GM12801 (cell line): ENCODE measurements around the gene KRTAP5-1.

Experiments used
- TF ChIP-seq, protein P1 (sequence below): IDR thresholded peaks from one replicate; pipeline ENCODE4 v1.5.1; 2011; ENCODE audit warnings: control low read depth; ENCODE audit not compliant: insufficient read length; ENCODE audit errors: extremely low read depth

The KRTAP5-1 gene

DNA sequence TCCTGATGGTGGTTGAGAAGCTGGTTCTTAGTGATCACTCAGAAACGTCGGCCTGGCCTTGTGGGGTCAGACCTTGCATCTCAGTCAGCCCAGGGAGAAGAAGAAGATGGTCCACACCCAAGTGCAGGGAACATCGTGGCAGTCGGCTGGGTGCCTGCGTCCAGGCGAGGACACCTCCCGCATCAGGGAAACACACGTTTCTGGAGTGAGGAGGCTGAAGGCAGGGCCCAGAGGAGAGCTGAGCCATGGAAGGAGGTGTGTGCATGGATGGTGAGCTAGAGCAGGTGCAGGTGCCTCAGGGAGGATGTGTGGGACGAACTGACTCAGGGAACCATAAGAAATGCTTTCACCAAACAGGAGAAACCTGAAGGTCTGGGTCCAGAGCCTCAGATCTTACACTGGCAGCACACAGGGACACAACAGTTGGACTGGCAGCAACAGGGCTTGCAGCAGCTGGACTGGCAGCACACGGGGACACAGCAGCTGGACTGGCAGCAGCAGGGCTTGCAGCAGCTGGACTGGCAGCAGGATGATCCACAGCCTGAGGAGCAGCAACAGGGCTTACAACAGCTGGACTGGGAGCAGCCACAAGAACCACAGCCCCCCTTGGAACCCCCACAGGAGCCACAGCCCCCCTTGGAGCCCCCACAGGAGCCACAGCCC, 12.4 kb upstream of the KRTAP5-1 start:
- TF ChIP-seq, protein P1, sequence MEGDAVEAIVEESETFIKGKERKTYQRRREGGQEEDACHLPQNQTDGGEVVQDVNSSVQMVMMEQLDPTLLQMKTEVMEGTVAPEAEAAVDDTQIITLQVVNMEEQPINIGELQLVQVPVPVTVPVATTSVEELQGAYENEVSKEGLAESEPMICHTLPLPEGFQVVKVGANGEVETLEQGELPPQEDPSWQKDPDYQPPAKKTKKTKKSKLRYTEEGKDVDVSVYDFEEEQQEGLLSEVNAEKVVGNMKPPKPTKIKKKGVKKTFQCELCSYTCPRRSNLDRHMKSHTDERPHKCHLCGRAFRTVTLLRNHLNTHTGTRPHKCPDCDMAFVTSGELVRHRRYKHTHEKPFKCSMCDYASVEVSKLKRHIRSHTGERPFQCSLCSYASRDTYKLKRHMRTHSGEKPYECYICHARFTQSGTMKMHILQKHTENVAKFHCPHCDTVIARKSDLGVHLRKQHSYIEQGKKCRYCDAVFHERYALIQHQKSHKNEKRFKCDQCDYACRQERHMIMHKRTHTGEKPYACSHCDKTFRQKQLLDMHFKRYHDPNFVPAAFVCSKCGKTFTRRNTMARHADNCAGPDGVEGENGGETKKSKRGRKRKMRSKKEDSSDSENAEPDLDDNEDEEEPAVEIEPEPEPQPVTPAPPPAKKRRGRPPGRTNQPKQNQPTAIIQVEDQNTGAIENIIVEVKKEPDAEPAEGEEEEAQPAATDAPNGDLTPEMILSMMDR: no peak

DNA sequence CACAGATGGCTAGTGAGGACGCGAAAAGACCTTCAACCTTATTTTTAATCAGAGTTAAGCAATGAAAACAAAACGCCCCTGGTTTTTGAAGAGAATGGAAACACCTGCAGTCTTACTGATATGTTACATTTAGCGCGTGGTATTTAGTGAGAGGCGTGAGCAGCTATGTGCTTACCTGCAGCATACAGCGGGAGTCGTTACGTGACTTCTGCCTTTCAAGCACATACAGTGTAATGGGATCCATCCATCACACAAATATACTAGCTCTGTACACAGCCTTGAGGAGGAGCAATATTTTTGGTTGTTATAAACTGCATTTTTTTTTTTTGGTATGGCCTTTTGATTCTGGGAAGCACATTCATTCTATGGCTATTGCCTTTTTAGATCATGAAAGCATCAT, 7.5 kb upstream of the KRTAP5-1 start:
- TF ChIP-seq, protein P1: no peak

DNA sequence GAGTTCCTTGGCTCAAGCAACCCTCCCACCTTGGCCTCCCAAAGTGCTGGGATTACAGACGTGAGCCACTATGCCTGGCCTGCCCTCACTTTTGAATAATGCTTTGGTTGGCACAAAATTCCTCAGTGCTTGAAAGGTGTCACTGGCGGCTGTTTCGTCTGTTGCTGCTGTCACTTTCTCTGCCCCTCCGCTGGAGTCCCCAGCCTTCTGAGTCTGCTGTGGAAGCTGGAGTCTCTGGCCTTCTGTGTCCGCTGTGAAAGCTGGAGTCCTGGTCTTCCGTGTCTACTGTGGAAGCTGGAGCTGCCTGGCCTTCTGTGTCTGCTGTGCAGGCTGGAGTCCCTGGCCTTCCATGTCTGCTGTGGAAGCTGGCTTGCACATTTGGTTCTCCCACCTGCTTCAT, 4.9 kb upstream of the KRTAP5-1 start:
- TF ChIP-seq, protein P1: no peak

DNA sequence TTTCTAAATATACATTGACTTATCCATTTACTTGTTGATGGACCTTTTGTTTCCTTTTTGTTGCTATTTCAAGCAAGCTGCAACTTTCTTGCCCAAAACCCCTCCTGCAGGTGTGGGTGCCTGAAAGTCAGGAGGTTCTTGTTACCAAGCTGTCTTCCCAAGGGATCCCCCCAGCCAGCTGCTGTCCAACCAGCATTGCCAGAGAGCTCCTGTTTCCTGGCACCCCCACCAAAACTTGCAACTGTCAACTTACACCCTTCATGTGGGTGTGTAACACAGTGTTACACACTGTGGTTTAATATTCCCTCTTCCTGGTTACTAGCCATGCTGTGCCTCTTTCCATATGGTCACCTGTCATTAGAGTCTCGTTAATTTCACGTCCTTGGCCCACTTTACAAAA, 1.6 kb upstream of the KRTAP5-1 start:
- TF ChIP-seq, protein P1: no peak

DNA sequence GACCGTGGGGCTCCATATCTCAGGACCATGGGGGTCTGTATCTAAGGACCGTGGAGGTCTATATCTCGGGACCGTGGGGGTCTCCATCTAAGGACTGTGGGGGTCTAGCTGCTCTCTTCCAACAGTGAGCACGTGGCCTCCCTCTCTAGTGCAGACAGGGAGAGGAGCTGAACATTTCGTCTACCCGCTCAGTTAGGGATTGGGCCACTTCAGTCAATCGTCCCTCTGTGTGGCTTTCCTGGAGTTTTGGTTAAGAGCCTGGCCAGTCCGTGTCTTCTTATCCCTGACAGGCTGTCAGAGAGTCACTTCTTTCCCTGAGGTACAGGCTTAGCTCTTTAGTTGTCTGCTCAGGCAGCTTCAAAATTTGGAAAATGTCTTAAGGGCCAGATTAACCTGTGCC, 3.1 kb downstream of the KRTAP5-1 start:
- TF ChIP-seq, protein P1: no peak

GRCh38 chr11:1576825-1577224, 8.3 kb downstream of the KRTAP5-1 start:
- TF ChIP-seq, protein P1: no peak

DNA sequence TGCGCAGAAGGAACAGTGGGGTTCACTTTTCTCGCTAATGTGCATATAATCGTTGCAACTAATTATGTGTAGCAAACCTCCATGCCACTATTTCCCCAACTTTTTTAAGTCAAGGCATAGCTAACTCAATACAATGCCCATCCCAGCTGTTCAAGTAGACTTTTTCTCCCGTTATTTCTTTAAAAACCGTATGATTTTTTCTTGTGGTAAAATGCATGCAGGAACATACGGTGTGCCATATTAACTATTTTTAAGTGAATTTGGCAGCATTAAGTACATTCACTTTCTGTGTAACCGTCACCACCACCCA, 10.2 kb downstream of the KRTAP5-1 start:
- TF ChIP-seq, protein P1: no peak

GRCh38 chr11:1574238-1574932, 10.7 kb downstream of the KRTAP5-1 start:
- TF ChIP-seq, protein P1: no peak
